CD8-positive, alpha-beta memory T cell (primary cell): Measurements from ENCODE around the gene EXPH5. TPM values are rescaled to one million over a fixed set of nuclear protein-coding genes. Genes with fewer than 3 reads are reported as not detected.

Source experiments
- CTCF ChIA-PET: fragments of 350-600 bp; sonication (Branson Sonifier 250); formaldehyde crosslinking; loops from one replicate; lab custom pipeline; 2021; ENCODE audit warnings: antibody characterized with exemption; lab: Charles Lee
- POLR2A ChIA-PET: fragments of 350-600 bp; sonication (Branson Sonifier 250); formaldehyde crosslinking; loops from one replicate; lab custom pipeline; 2021; ENCODE audit warnings: antibody characterized with exemption; lab: Charles Lee
- DNase-seq, 5 donors: peaks; one replicate each; pipeline versions ENCODE4 v3.0.0 to v3.0.0-alpha.2; 2020 to 2022; ENCODE audit warnings: mixed read lengths in 1 of 5
- H3K27ac ChIP-seq: one replicate; pipeline ENCODE4 v1.7.0; 2013; ENCODE audit warnings: low read depth, mild to moderate bottlenecking, low read length, moderate library complexity
- H3K27me3 ChIP-seq: 2 replicates; pipeline ENCODE4 v1.7.0; 2013; ENCODE audit warnings: low read length, mild to moderate bottlenecking; ENCODE audit not compliant: insufficient read depth, poor library complexity, severe bottlenecking
- H3K36me3 ChIP-seq: 2 replicates; pipeline ENCODE4 v1.7.0; 2013; ENCODE audit warnings: mild to moderate bottlenecking, low read length, moderate library complexity; ENCODE audit not compliant: insufficient read depth
- H3K4me1 ChIP-seq: 2 replicates; pipeline ENCODE4 v1.7.0; 2013; ENCODE audit warnings: mild to moderate bottlenecking, low read length, moderate library complexity; ENCODE audit not compliant: insufficient read depth
- H3K4me3 ChIP-seq: 2 replicates; pipeline ENCODE4 v1.7.0; 2013; ENCODE audit warnings: mild to moderate bottlenecking, low read length
- H3K9me3 ChIP-seq: 2 replicates; pipeline ENCODE4 v1.7.0; 2013; ENCODE audit warnings: mild to moderate bottlenecking, low read length
- H3K27ac Mint-ChIP-seq, 8 donors: one replicate each; pipeline ENCODE4 v1.8.0; 2020 to 2021; ENCODE audit warnings: mixed read lengths in 8 of 8, mild to moderate bottlenecking in 6 of 8, inconsistent platforms in 3 of 8, moderate library complexity in 3 of 8
- H3K27me3 Mint-ChIP-seq, 2 donors: one replicate each; pipeline ENCODE4 v1.8.0; 2020 to 2021; ENCODE audit warnings: mixed read lengths in 2 of 2, mild to moderate bottlenecking in 1 of 2, moderate library complexity in 1 of 2
- H3K36me3 Mint-ChIP-seq, 3 donors: one replicate each; pipeline ENCODE4 v1.8.0; 2020 to 2021; ENCODE audit warnings: mixed read lengths in 3 of 3, inconsistent platforms in 1 of 3, mild to moderate bottlenecking in 1 of 3
- H3K4me1 Mint-ChIP-seq, 3 donors: one replicate each; pipeline ENCODE4 v1.8.0; 2020 to 2021; ENCODE audit warnings: mixed read lengths in 3 of 3, inconsistent platforms in 1 of 3, mild to moderate bottlenecking in 1 of 3
- H3K4me3 Mint-ChIP-seq, 7 donors: one replicate each; pipeline ENCODE4 v1.8.0; 2020 to 2021; ENCODE audit warnings: mixed read lengths in 7 of 7, mild to moderate bottlenecking in 6 of 7, moderate library complexity in 4 of 7, inconsistent platforms in 2 of 7
- H3K9me3 Mint-ChIP-seq, 5 donors: one replicate each; pipeline ENCODE4 v1.8.0; 2020 to 2022; ENCODE audit warnings: mixed read lengths in 5 of 5, mild to moderate bottlenecking in 3 of 5, moderate library complexity in 2 of 5, inconsistent platforms in 1 of 5
- polyA plus RNA-seq: library from polyadenylated mRNA; unstranded; fragments of 300-500 nt; fragmentation: Illumina TruSeq; gene quantifications from one replicate; pipeline ENCODE4 v1.2.3, GENCODE V29; 2021
- total RNA-seq, 2 experiments: library from RNA; stranded (reverse); gene quantifications; one replicate each; pipeline ENCODE4 v1.2.3, GENCODE V29; 2021

The EXPH5 gene
- total and polyA plus RNA-seq, 3 experiments from 2014 or later = 0.60 to 0.89 (median 0.85) TPM

GRCh38 chr11:108494182-108494581 is 99.4 kb downstream of the EXPH5 start:
- DNase-seq = no peak
- Histone ChIP-seq H3K4me3 (no peak overlapping the region), H3K27me3 (no peaks in the 10 kb centered on the region), H3K4me1 (peaks cover 10% of the 10 kb centered on the region), H3K9me3 (no peaks in the 10 kb centered on the region), H3K36me3 (no peaks in the 10 kb centered on the region), H3K27ac (no peak overlapping the region)
- Mint-ChIP-seq H3K27ac (peak overlapping the region in 6 of 8 donors; percentile 7 to 79 (median 48)), H3K4me1 (peaks cover 23 to 42% (median 41%) of the 10 kb centered on the region in 3 donors), H3K27me3 (peaks cover 0 to 4% of the 10 kb centered on the region in 2 donors), H3K4me3 (no peak overlapping the region), H3K9me3 (no peaks in the 10 kb centered on the region), H3K36me3 (peaks cover 0 to 23% (median 8%) of the 10 kb centered on the region in 3 donors)
- POLR2A ChIA-PET = interaction anchor here (0.6 kb wide), 1 partner anchor 27 kb away, joined by 3 read pairs; no protein-coding TSS in a partner anchor
- CTCF ChIA-PET = no interaction called here

- H3K4me3 Mint-ChIP-seq = no peak overlapping the region
- Histone ChIP-seq H3K27me3 (no peaks in the 10 kb centered on the region), H3K4me3 (no peak overlapping the region), H3K36me3 (no peaks in the 10 kb centered on the region), H3K27ac (no peak overlapping the region), H3K9me3 (no peaks in the 10 kb centered on the region), H3K4me1 (peaks cover 6% of the 10 kb centered on the region)
- no peaks in the 10 kb centered on the region for H3K27me3 Mint-ChIP-seq
- H3K4me1 Mint-ChIP-seq = peaks cover 17 to 33% (median 32%) of the 10 kb centered on the region in 3 donors
- ChIA-PET POLR2A (no interaction called here), CTCF (no interaction called here)
- H3K27ac Mint-ChIP-seq = peak overlapping the region in 2 of 8 donors; percentile 3 to 12
- H3K9me3 Mint-ChIP-seq = peaks cover 0 to 2% (median 0%) of the 10 kb centered on the region in 5 donors
- peaks cover 4 to 31% (median 14%) of the 10 kb centered on the region in 3 donors for H3K36me3 Mint-ChIP-seq
- no peak for DNase-seq
Measured at GRCh38 chr11:108491936-108492335, 101.6 kb downstream of the EXPH5 start.

GRCh38 chr11:108486828-108487227 is 106.7 kb downstream of the EXPH5 start:
- Mint-ChIP-seq H3K27ac (peak overlapping the region in 1 of 8 donors; percentile 3), H3K9me3 (peaks cover 0 to 2% (median 0%) of the 10 kb centered on the region in 5 donors), H3K36me3 (peaks cover 12 to 65% (median 32%) of the 10 kb centered on the region in 3 donors), H3K4me1 (peaks cover 0 to 1% (median 0%) of the 10 kb centered on the region in 3 donors), H3K27me3 (no peaks in the 10 kb centered on the region), H3K4me3 (no peak overlapping the region)
- H3K9me3 ChIP-seq = no peaks in the 10 kb centered on the region
- no peak for DNase-seq
- H3K4me3 ChIP-seq = no peak overlapping the region
- H3K27ac ChIP-seq = no peak overlapping the region
- no peaks in the 10 kb centered on the region for H3K27me3 ChIP-seq
- H3K36me3 ChIP-seq = no peaks in the 10 kb centered on the region
- POLR2A ChIA-PET = no interaction called here
- CTCF ChIA-PET = no interaction called here
- no peaks in the 10 kb centered on the region for H3K4me1 ChIP-seq

GRCh38 chr11:108486331-108486730 is 107.2 kb downstream of the EXPH5 start:
- H3K27ac ChIP-seq = no peak overlapping the region
- Mint-ChIP-seq H3K4me1 (no peaks in the 10 kb centered on the region), H3K36me3 (peaks cover 12 to 69% (median 36%) of the 10 kb centered on the region in 3 donors), H3K9me3 (peaks cover 0 to 2% (median 0%) of the 10 kb centered on the region in 5 donors), H3K27me3 (no peaks in the 10 kb centered on the region), H3K27ac (peak overlapping the region in 1 of 8 donors; percentile 3), H3K4me3 (no peak overlapping the region)
- POLR2A ChIA-PET = no interaction called here
- no peaks in the 10 kb centered on the region for H3K27me3 ChIP-seq
- H3K9me3 ChIP-seq = no peaks in the 10 kb centered on the region
- CTCF ChIA-PET = no interaction called here
- no peak overlapping the region for H3K4me3 ChIP-seq
- no peaks in the 10 kb centered on the region for H3K4me1 ChIP-seq
- no peaks in the 10 kb centered on the region for H3K36me3 ChIP-seq
- no peak for DNase-seq

- no peak overlapping the region for H3K4me3 ChIP-seq
- no peaks in the 10 kb centered on the region for H3K9me3 ChIP-seq
- no peaks in the 10 kb centered on the region for H3K27me3 ChIP-seq
- no peaks in the 10 kb centered on the region for H3K36me3 ChIP-seq
- Mint-ChIP-seq H3K4me3 (no peak overlapping the region), H3K4me1 (no peaks in the 10 kb centered on the region), H3K27me3 (no peaks in the 10 kb centered on the region), H3K36me3 (peaks cover 12 to 61% (median 28%) of the 10 kb centered on the region in 3 donors), H3K9me3 (peaks cover 0 to 2% (median 0%) of the 10 kb centered on the region in 5 donors), H3K27ac (peak overlapping the region in 1 of 8 donors; percentile 37)
- DNase-seq = no peak
- POLR2A ChIA-PET = no interaction called here
- CTCF ChIA-PET = no interaction called here
- no peak overlapping the region for H3K27ac ChIP-seq
- no peaks in the 10 kb centered on the region for H3K4me1 ChIP-seq
Measured at GRCh38 chr11:108483163-108483562, 110.4 kb downstream of the EXPH5 start.

- Histone ChIP-seq H3K4me1 (no peaks in the 10 kb centered on the region), H3K4me3 (no peak overlapping the region), H3K36me3 (peaks cover 6% of the 10 kb centered on the region), H3K27me3 (no peaks in the 10 kb centered on the region), H3K27ac (no peak overlapping the region), H3K9me3 (no peaks in the 10 kb centered on the region)
- no peak for DNase-seq
- peaks cover 3 to 49% (median 18%) of the 10 kb centered on the region in 3 donors for H3K36me3 Mint-ChIP-seq
- ChIA-PET POLR2A (no interaction called here), CTCF (no interaction called here)
- H3K4me1 Mint-ChIP-seq = no peaks in the 10 kb centered on the region
- H3K4me3 Mint-ChIP-seq = no peak overlapping the region
- peak overlapping the region in 1 of 8 donors; percentile 75 for H3K27ac Mint-ChIP-seq
- H3K27me3 Mint-ChIP-seq = no peaks in the 10 kb centered on the region
- H3K9me3 Mint-ChIP-seq = no peaks in the 10 kb centered on the region
Measured at GRCh38 chr11:108474664-108475463, 118.7 kb downstream of the EXPH5 start.

- Mint-ChIP-seq H3K9me3 (no peaks in the 10 kb centered on the region), H3K27ac (no peak overlapping the region), H3K4me1 (peaks cover 0 to 4% (median 2%) of the 10 kb centered on the region in 3 donors), H3K36me3 (peaks cover 3 to 36% (median 14%) of the 10 kb centered on the region in 3 donors), H3K27me3 (no peaks in the 10 kb centered on the region), H3K4me3 (no peak overlapping the region)
- H3K4me1 ChIP-seq = peaks cover 6% of the 10 kb centered on the region
- no peaks in the 10 kb centered on the region for H3K27me3 ChIP-seq
- CTCF ChIA-PET = no interaction called here
- peaks cover 6% of the 10 kb centered on the region for H3K36me3 ChIP-seq
- DNase-seq = no peak
- no peak overlapping the region for H3K4me3 ChIP-seq
- POLR2A ChIA-PET = no interaction called here
- H3K27ac ChIP-seq = no peak overlapping the region
- no peaks in the 10 kb centered on the region for H3K9me3 ChIP-seq
Measured at GRCh38 chr11:108472681-108473080, 120.9 kb downstream of the EXPH5 start.

GRCh38 chr11:108468478-108468864 is 125.1 kb downstream of the EXPH5 start:
- Histone ChIP-seq H3K36me3 (no peaks in the 10 kb centered on the region), H3K4me3 (no peak overlapping the region), H3K9me3 (no peaks in the 10 kb centered on the region), H3K27me3 (no peaks in the 10 kb centered on the region), H3K4me1 (peaks cover 11% of the 10 kb centered on the region), H3K27ac (peak overlapping the region; percentile 98)
- H3K9me3 Mint-ChIP-seq = no peaks in the 10 kb centered on the region
- H3K4me3 Mint-ChIP-seq = peak overlapping the region in 5 of 7 donors; percentile 38 to 100 (median 98)
- H3K4me1 Mint-ChIP-seq = peaks cover 10 to 26% (median 14%) of the 10 kb centered on the region in 3 donors
- ChIA-PET CTCF (no interaction called here), POLR2A (interaction anchor here (0.6 kb wide), 1 partner anchor 28 kb away, joined by 3 read pairs; no protein-coding TSS in a partner anchor)
- H3K27me3 Mint-ChIP-seq = no peaks in the 10 kb centered on the region
- H3K36me3 Mint-ChIP-seq = peaks cover 0 to 8% (median 2%) of the 10 kb centered on the region in 3 donors
- peak overlapping the region in 7 of 8 donors; percentile 20 to 100 (median 100) for H3K27ac Mint-ChIP-seq
- no peak for DNase-seq
